ENCODE results near the gene SEC24B.

GRCh38 chr4:109441862-109442458 lies 8.3 kb downstream of the SEC24B start:
- TF ChIP-seq EP300 (IDR thresholded peaks at IDR 0.05; ENCODE audit: borderline replicate concordance) (no peak), REST (IDR thresholded peaks at IDR 0.05; ENCODE audit: low read depth) (no peak), RAD21 (IDR thresholded peaks at IDR 0.05; ENCODE audit: low read depth) (no peak)

All from Ishikawa (cell line).